ENCODE measurements around the gene CHI3L1.

- no peak for TF ChIP-seq CTCF (conservative IDR thresholded peaks at IDR 0.05; ENCODE audit: low read depth, low read length)
- no peak for TF ChIP-seq EZH2 (IDR thresholded peaks at IDR 0.05; ENCODE audit: borderline replicate concordance, low read depth, low read length, poor library complexity, severe bottlenecking)
Observed at GRCh38 chr1:203177470-203178039, 8.9 kb downstream of the CHI3L1 start.
